ENCODE results near the gene GARS1.

GARS1 gene

GRCh38 chr7:30553141-30553540 lies 41.5 kb upstream of the GARS1 start:
- Histone ChIP-seq H3F3A (ENCODE audit: control insufficient read depth, insufficient read depth) (no peaks in the 10 kb centered on the region), H3K4me3 (ENCODE audit: low read length) (no peak overlapping the region), H3K4me1 (ENCODE audit: control insufficient read depth, low read length) (peaks cover 7% of the 10 kb centered on the region), H4K20me1 (ENCODE audit: control insufficient read depth, insufficient read depth, low read depth, low read length) (no peaks in the 10 kb centered on the region), H3K36me3 (ENCODE audit: control insufficient read depth, low read length) (no peaks in the 10 kb centered on the region), H3K9me3 (ENCODE audit: control insufficient read depth, insufficient read depth, low read length) (no peaks in the 10 kb centered on the region), H3K79me2 (ENCODE audit: control insufficient read depth, low read length) (no peaks in the 10 kb centered on the region), H3K27me3 (ENCODE audit: control insufficient read depth, low read length) (no peaks in the 10 kb centered on the region), H3K4me2 (ENCODE audit: low read length) (no peak overlapping the region), H3K9me2 (replicated peaks; ENCODE audit: control insufficient read depth, low read length) (no peaks in the 10 kb centered on the region), H3K27ac (ENCODE audit: low read depth, low read length) (no peak overlapping the region)
- no peak for TF ChIP-seq CTCF (IDR thresholded peaks at IDR 0.05; ENCODE audit: low read depth, low read length, poor library complexity, severe bottlenecking)
- TF ChIP-seq EZH2phosphoT487 (IDR thresholded peaks at IDR 0.05; ENCODE audit: borderline replicate concordance, low read length): no peak

DNA sequence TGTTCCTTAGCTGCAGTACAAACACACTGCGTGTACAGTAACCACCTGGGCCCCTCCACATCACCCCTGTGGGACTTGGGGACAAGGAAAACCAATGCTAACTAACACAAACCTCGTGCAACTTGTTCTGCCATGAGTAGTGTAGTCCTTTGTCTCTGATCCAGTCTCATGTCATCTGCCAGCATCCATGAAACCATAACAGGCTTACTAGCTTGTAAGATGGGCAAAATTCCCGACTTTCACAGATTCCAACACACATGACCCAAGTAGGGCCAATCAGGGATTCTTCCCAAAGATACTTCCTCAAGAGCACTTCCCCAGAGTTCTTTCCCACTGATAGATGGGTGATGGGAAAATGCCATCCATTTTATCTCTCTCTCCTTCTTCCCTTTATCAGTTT lies 41.1 kb upstream of the GARS1 start:
- Histone ChIP-seq H3K4me1 (ENCODE audit: control insufficient read depth, low read length) (peaks cover 7% of the 10 kb centered on the region), H3K9me2 (replicated peaks; ENCODE audit: control insufficient read depth, low read length) (no peaks in the 10 kb centered on the region), H4K20me1 (ENCODE audit: control insufficient read depth, insufficient read depth, low read depth, low read length) (no peaks in the 10 kb centered on the region), H3F3A (ENCODE audit: control insufficient read depth, insufficient read depth) (no peaks in the 10 kb centered on the region), H3K4me2 (ENCODE audit: low read length) (no peak overlapping the region), H3K79me2 (ENCODE audit: control insufficient read depth, low read length) (no peaks in the 10 kb centered on the region), H3K36me3 (ENCODE audit: control insufficient read depth, low read length) (no peaks in the 10 kb centered on the region), H3K27ac (ENCODE audit: low read depth, low read length) (no peak overlapping the region), H3K27me3 (ENCODE audit: control insufficient read depth, low read length) (no peaks in the 10 kb centered on the region), H3K9me3 (ENCODE audit: control insufficient read depth, insufficient read depth, low read length) (no peaks in the 10 kb centered on the region), H3K4me3 (ENCODE audit: low read length) (no peak overlapping the region)
- TF ChIP-seq CTCF (IDR thresholded peaks at IDR 0.05; ENCODE audit: low read depth, low read length, poor library complexity, severe bottlenecking) (no peak), EZH2phosphoT487 (IDR thresholded peaks at IDR 0.05; ENCODE audit: borderline replicate concordance, low read length) (no peak)

- Histone ChIP-seq H3K27me3 (ENCODE audit: control insufficient read depth, low read length) (no peaks in the 10 kb centered on the region), H3K36me3 (ENCODE audit: control insufficient read depth, low read length) (no peaks in the 10 kb centered on the region), H3K4me1 (ENCODE audit: control insufficient read depth, low read length) (peaks cover 7% of the 10 kb centered on the region), H3K4me2 (ENCODE audit: low read length) (no peak overlapping the region), H3K79me2 (ENCODE audit: control insufficient read depth, low read length) (no peaks in the 10 kb centered on the region), H4K20me1 (ENCODE audit: control insufficient read depth, insufficient read depth, low read depth, low read length) (no peaks in the 10 kb centered on the region), H3K9me2 (replicated peaks; ENCODE audit: control insufficient read depth, low read length) (no peaks in the 10 kb centered on the region), H3K27ac (ENCODE audit: low read depth, low read length) (no peak overlapping the region), H3K9me3 (ENCODE audit: control insufficient read depth, insufficient read depth, low read length) (no peaks in the 10 kb centered on the region), H3K4me3 (ENCODE audit: low read length) (no peak overlapping the region), H3F3A (ENCODE audit: control insufficient read depth, insufficient read depth) (no peaks in the 10 kb centered on the region)
- TF ChIP-seq CTCF (IDR thresholded peaks at IDR 0.05; ENCODE audit: low read depth, low read length, poor library complexity, severe bottlenecking) (no peak), EZH2phosphoT487 (IDR thresholded peaks at IDR 0.05; ENCODE audit: borderline replicate concordance, low read length) (no peak)
Observed at GRCh38 chr7:30555525-30555924, 39.2 kb upstream of the GARS1 start.

DNA sequence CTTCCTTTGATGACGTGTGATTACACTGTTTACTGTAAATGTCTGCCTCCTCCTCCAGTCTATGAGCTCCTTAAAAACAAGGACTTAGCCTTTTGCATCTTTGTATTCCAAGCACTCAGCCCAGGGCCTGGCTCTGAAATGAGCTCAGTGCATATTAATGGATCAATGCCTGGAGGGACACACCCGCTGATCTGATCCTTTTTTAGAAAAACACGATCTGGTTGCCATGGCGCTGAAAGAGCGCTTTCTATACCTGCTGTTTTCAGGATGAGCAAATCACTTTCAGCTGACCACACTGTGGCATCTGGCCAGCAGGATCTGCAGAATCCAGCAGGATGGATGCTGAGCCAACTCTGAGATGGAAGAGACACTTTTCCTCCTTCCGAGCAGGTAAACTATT lies 37.8 kb upstream of the GARS1 start:
- H3K9me2 ChIP-seq (replicated peaks; ENCODE audit: control insufficient read depth, low read length): no peaks in the 10 kb centered on the region
- no peak overlapping the region for H3K27ac ChIP-seq (ENCODE audit: low read depth, low read length)
- no peaks in the 10 kb centered on the region for H3K9me3 ChIP-seq (ENCODE audit: control insufficient read depth, insufficient read depth, low read length)
- no peaks in the 10 kb centered on the region for H3K4me1 ChIP-seq (ENCODE audit: control insufficient read depth, low read length)
- TF ChIP-seq CTCF (IDR thresholded peaks at IDR 0.05; ENCODE audit: low read depth, low read length, poor library complexity, severe bottlenecking) (no peak), EZH2phosphoT487 (IDR thresholded peaks at IDR 0.05; ENCODE audit: borderline replicate concordance, low read length) (no peak)
- H3K4me2 ChIP-seq (ENCODE audit: low read length): no peak overlapping the region
- no peaks in the 10 kb centered on the region for H4K20me1 ChIP-seq (ENCODE audit: control insufficient read depth, insufficient read depth, low read depth, low read length)
- no peak overlapping the region for H3K4me3 ChIP-seq (ENCODE audit: low read length)
- H3F3A ChIP-seq (ENCODE audit: control insufficient read depth, insufficient read depth): no peaks in the 10 kb centered on the region
- no peaks in the 10 kb centered on the region for H3K36me3 ChIP-seq (ENCODE audit: control insufficient read depth, low read length)
- H3K27me3 ChIP-seq (ENCODE audit: control insufficient read depth, low read length): no peaks in the 10 kb centered on the region
- H3K79me2 ChIP-seq (ENCODE audit: control insufficient read depth, low read length): no peaks in the 10 kb centered on the region

Data from DOHH2 (cell line).